ENCODE results near the gene TNIP2.

The TNIP2 gene

GRCh38 chr4:2792711-2793585, 36.8 kb upstream of the TNIP2 start, which contains the start of gene SH3BP2:
SH3BP2 (plus strand) TSS chr4:2793085; CDS start chr4:2820618, 27,533 bp downstream.
- TF ChIP-seq CTCF (IDR thresholded peaks at IDR 0.05; ENCODE audit: borderline replicate concordance, insufficient read depth, low read depth, low read length), result no peak
- H3K4me3 ChIP-seq (ENCODE audit: low read depth, low read length), result peak within 1 kb of the TSS; percentile 57

GRCh38 chr4:2792396-2792710, 36.2 kb upstream of the TNIP2 start:
- TF ChIP-seq CTCF (IDR thresholded peaks at IDR 0.05; ENCODE audit: borderline replicate concordance, insufficient read depth, low read depth, low read length), result no peak

GRCh38 chr4:2791518-2792395, 35.6 kb upstream of the TNIP2 start:
- TF ChIP-seq CTCF (IDR thresholded peaks at IDR 0.05; ENCODE audit: borderline replicate concordance, insufficient read depth, low read depth, low read length), result no peak
- H3K4me3 ChIP-seq (ENCODE audit: low read depth, low read length), result no peak overlapping the region

More at GRCh38 chr4:2792396-2792710, 36.2 kb upstream of the TNIP2 start:
- no peak overlapping the region for H3K4me3 ChIP-seq (ENCODE audit: low read depth, low read length)

DNA sequence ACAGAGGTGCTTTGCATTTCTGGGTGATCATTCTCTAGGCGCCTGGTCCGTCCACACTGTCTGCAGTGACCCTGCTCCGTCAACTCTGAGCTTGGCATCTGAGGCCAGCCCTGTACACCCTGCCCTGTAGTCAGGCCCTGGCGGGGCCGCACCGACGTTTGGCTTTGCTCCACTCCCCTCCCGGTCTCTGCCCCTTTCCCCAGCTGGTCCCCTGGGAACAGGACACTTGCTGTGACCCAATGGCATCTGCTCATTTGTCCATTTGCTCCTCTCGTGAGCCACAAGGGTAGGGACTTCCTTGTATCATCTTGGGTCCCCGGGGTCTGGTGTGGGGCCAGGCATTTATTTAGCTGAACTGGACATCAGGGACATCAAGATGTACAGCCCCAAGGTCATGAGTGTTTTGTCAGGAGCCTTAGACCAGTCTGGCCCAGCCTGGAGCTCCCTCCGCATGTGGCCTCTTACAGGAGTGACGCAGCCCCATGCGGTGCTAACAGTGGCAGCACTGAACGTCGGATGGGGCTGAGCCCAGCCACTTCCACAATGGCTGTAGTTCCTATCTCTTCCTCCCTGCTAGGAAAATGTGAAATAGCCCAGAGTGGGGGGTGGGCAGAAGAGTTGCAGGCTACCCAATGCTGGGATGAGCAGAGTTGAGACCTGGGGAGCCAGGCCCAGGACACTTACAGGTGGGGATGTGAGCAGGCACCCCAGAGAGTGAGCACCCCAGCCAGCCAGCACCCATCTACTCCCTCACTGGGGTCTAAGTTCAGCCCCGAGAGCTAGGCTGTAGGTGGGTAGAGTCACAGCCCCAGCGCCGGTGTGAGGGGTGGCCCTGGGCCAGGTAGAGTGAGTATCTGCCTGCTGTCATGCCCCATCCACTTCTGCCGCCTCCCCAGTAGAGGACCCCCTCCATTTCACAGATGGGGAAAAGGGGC, 34.7 kb upstream of the TNIP2 start:
- TF ChIP-seq CTCF (IDR thresholded peaks at IDR 0.05; ENCODE audit: borderline replicate concordance, insufficient read depth, low read depth, low read length), result no peak
- H3K4me3 ChIP-seq (ENCODE audit: low read depth, low read length), result no peak overlapping the region

GRCh38 chr4:2789793-2790582, 33.9 kb upstream of the TNIP2 start:
- no peak for TF ChIP-seq CTCF (IDR thresholded peaks at IDR 0.05; ENCODE audit: borderline replicate concordance, insufficient read depth, low read depth, low read length)
- no peak overlapping the region for H3K4me3 ChIP-seq (ENCODE audit: low read depth, low read length)

GRCh38 chr4:2789351-2789750, 33.2 kb upstream of the TNIP2 start:
- H3K4me3 ChIP-seq (ENCODE audit: low read depth, low read length), result no peak overlapping the region
- TF ChIP-seq CTCF (IDR thresholded peaks at IDR 0.05; ENCODE audit: borderline replicate concordance, insufficient read depth, low read depth, low read length), result no peak
